Measurements from ENCODE around the gene SGSH.

DNA sequence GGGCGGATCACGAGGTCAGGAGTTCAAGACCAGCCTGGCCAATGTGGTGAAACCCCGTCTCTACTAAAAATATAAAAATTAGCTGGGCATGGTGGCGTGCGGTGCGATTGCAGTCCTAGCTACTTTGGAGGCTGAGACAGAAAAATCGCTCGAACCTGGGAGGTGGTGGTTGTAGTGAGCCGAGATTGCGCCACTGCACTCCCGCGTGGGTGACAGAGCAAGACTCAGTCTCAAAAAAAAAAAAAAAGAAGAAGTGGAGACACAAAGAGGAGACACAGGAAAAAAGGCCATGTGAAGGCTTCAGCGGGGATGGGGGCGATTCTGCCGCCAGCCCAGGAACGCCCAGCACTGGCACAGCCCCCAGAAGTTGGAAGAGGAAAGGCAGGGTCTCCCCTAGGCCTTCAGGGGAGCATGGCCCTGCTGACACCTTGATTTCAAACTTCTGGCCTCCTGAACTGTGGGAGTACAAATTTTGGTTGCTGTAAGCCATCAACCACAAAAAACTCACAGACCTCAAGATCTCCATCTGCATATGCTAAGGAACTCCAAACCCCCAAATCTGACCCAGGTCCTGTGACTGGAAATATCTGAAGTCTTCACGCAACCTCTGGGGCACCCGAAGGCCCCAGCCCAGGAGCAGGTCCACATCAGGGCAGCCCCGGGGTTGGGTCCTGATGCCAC lies 7.0 kb downstream of the SGSH start:
- no peak for TF ChIP-seq POLR2AphosphoS5 (IDR thresholded peaks at IDR 0.05; ENCODE audit: insufficient read depth in 1 of 2, low read depth in 1 of 2)
- no peak for TF ChIP-seq POLR2A (IDR thresholded peaks at IDR 0.05)
- no peak for TF ChIP-seq CTCF (IDR thresholded peaks at IDR 0.05)

Measured in vagina (tissue), 2 donors.